HepG2 (cell line): ENCODE measurements around the gene HPCAL1. TPM values are rescaled to one million over a fixed set of nuclear protein-coding genes. Genes with fewer than 3 reads are reported as not detected.

Experiments used
- ATAC-seq: fragments of 200-7000 bp; cut with Tn5 transposase; 3 replicates; pipeline ENCODE4 v1.9.1; 2020; ENCODE audit warnings: mild to moderate bottlenecking, moderate library complexity
- BruUV-seq: library from RNA; stranded (reverse); fragments of 400-500 nt; replicated peaks from 2 replicates; lab custom pipeline; 2021; lab: Mats Ljungman, UMichigan
- CTCF ChIA-PET: fragments of 300-600 bp; formaldehyde crosslinking; extraction: SDS; loops from one replicate; lab custom pipeline; 2021; ENCODE audit warnings: low total read pairs, inconsistent platforms, low intra/inter-chr PET ratio; lab: Yijun Ruan, JAX
- POLR2A ChIA-PET: fragments of 350-600 bp; sonication (Branson Sonifier 250); formaldehyde crosslinking; loops from one replicate; lab custom pipeline; 2020; ENCODE audit warnings: antibody characterized with exemption, inconsistent platforms; lab: Yijun Ruan, JAX
- DNase-seq: peaks from one replicate; pipeline ENCODE4 v3.0.0-alpha.2; 2015; ENCODE audit warnings: low spot score
- FAIRE-seq: peaks from 3 replicates; lab custom pipeline; 2011; peaks lifted over from hg19 to GRCh38; lab: Jason Lieb, UNC
- H2AFZ ChIP-seq: one replicate; pipeline ENCODE4 v1.6.1; 2011; ENCODE audit warnings: low read length, inconsistent platforms
- H3K27ac ChIP-seq: fragments of 300-600 bp; 3 replicates; pipeline ENCODE4 v1.8.0; 2011; ENCODE audit warnings: mixed run types, mild to moderate bottlenecking, mixed read lengths, low read length, inconsistent platforms; ENCODE audit not compliant: insufficient read depth; ENCODE audit errors: extremely low read length
- H3K27me3 ChIP-seq, 2 experiments: fragments of 200-600 bp in 1 of 2; 2 replicates in 1 of 2; 3 replicates in 1 of 2; pipeline versions ENCODE4 v1.6.0 to v1.8.0; 2011; ENCODE audit warnings: low read length in 2 of 2, mild to moderate bottlenecking in 2 of 2, moderate library complexity in 2 of 2, inconsistent platforms in 1 of 2; ENCODE audit not compliant: insufficient read depth in 2 of 2, control insufficient read depth in 1 of 2
- H3K36me3 ChIP-seq, 2 experiments: fragments of 200-600 bp in 1 of 2; replicated peaks in 1 of 2; 2 replicates in 1 of 2; 3 replicates in 1 of 2; pipeline versions ENCODE4 v1.5.1 to v1.8.0; 2011; ENCODE audit warnings: low read length in 2 of 2, inconsistent platforms in 1 of 2; ENCODE audit not compliant: insufficient read depth in 2 of 2, control insufficient read depth in 1 of 2
- H3K4me1 ChIP-seq: 2 replicates; pipeline ENCODE4 v1.5.1; 2012; ENCODE audit warnings: low read length, inconsistent platforms; ENCODE audit not compliant: insufficient read depth
- H3K4me2 ChIP-seq: 2 replicates; pipeline ENCODE4 v1.6.0; 2011; ENCODE audit warnings: low read depth, low read length, inconsistent platforms
- H3K4me3 ChIP-seq, 3 experiments: fragments of 200-600 bp in 1 of 3; sonication (generic), shearing (Covaris generic) in 1 of 3; replicated peaks in 1 of 3; 2 replicates each; pipeline ENCODE4 v1.5.1; 2011 to 2016; ENCODE audit warnings: low read length in 3 of 3, inconsistent platforms in 2 of 3, low read depth in 2 of 3, mild to moderate bottlenecking in 2 of 3, control low read depth in 1 of 3, mixed read lengths in 1 of 3; ENCODE audit not compliant: insufficient read depth in 1 of 3
- H3K79me2 ChIP-seq: one replicate; pipeline ENCODE4 v1.6.1; 2011; ENCODE audit warnings: low read length, inconsistent platforms; ENCODE audit not compliant: insufficient read depth
- H3K9ac ChIP-seq: 2 replicates; pipeline ENCODE4 v1.6.0; 2011; ENCODE audit warnings: mild to moderate bottlenecking, low read depth, low read length, inconsistent platforms; ENCODE audit not compliant: insufficient read depth
- H3K9me3 ChIP-seq: 2 replicates; pipeline ENCODE4 v1.5.1; 2012; ENCODE audit warnings: mild to moderate bottlenecking, low read length
- H4K20me1 ChIP-seq: 2 replicates; pipeline ENCODE4 v1.6.0; 2011; ENCODE audit warnings: inconsistent platforms, mild to moderate bottlenecking, low read length, moderate library complexity; ENCODE audit not compliant: insufficient read depth
- HES4 ChIP-seq: sonication (generic); formaldehyde crosslinking; IDR thresholded peaks from 2 replicates; pipeline ENCODE4 v1.9.0; 2021; ENCODE audit warnings: mild to moderate bottlenecking, missing genetic modification reagents, borderline replicate concordance
- SIX4 ChIP-seq: sonication (generic); formaldehyde crosslinking; IDR thresholded peaks from 2 replicates; pipeline ENCODE4 v1.4.0; 2020; ENCODE audit warnings: missing genetic modification reagents
- ZBTB20 ChIP-seq: sonication (generic); formaldehyde crosslinking; IDR thresholded peaks from 2 replicates; pipeline ENCODE4 v1.8.1; 2023; ENCODE audit warnings: missing genetic modification reagents, low read depth, mild to moderate bottlenecking, borderline replicate concordance
- ZFYVE20 ChIP-seq: sonication (generic); formaldehyde crosslinking; IDR thresholded peaks from 2 replicates; pipeline ENCODE4 v1.8.0; 2023; ENCODE audit warnings: low read depth, mild to moderate bottlenecking, moderate library complexity, missing genetic modification reagents, borderline replicate concordance
- ZNF143 ChIP-seq: sonication (generic); formaldehyde crosslinking; IDR thresholded peaks from 2 replicates; pipeline ENCODE4 v1.4.0; 2020; ENCODE audit warnings: missing genetic modification reagents
- ZNF160 ChIP-seq: sonication (generic); formaldehyde crosslinking; IDR thresholded peaks from 2 replicates; pipeline ENCODE4 v1.8.0; 2022; ENCODE audit warnings: mild to moderate bottlenecking, inconsistent platforms, missing genetic modification reagents
- ZNF24 ChIP-seq: fragments of 450-650 bp; IDR thresholded peaks from 2 replicates; pipeline ENCODE4 v1.6.1; 2017; ENCODE audit warnings: antibody characterized with exemption, mild to moderate bottlenecking
- ZNF329 ChIP-seq: sonication (generic); formaldehyde crosslinking; IDR thresholded peaks from 2 replicates; pipeline ENCODE4 v1.9.0; 2021; ENCODE audit warnings: low read depth, mild to moderate bottlenecking, missing genetic modification reagents
- ZNF468 ChIP-seq: sonication (generic); formaldehyde crosslinking; IDR thresholded peaks from 2 replicates; pipeline ENCODE4 v1.8.0; 2022; ENCODE audit warnings: mild to moderate bottlenecking, moderate library complexity, missing genetic modification reagents
- ZNF713 ChIP-seq: sonication (generic); formaldehyde crosslinking; IDR thresholded peaks from 2 replicates; pipeline ENCODE4 v1.4.0; 2020; ENCODE audit warnings: mild to moderate bottlenecking, missing genetic modification reagents
- ZNF737 ChIP-seq: sonication (generic); formaldehyde crosslinking; IDR thresholded peaks from 2 replicates; pipeline ENCODE4 v1.5.0; 2020; ENCODE audit warnings: missing genetic modification reagents, mild to moderate bottlenecking, borderline replicate concordance
- WGBS: methylation state at CpG from one replicate; pipeline ENCODE4 v1.1.6; 2017; ENCODE audit warnings: low lambda C conversion rate; 5-methylcytosine and 5-hydroxymethylcytosine counted together
- in situ Hi-C: cut with HindIII; loops from 2 replicates; pipeline ENCODE4 v1.10.0; 2017; ENCODE audit warnings: low pct_unique_long_range_greater_than_20kb; ENCODE audit not compliant: extremely low pct_ligation_motif_present
- intact Hi-C: fragments of 100-400 bp; cut with micrococcal nuclease; formaldehyde crosslinking; loops from one replicate; pipeline ENCODE4 v1.10.0; 2022; ENCODE audit not compliant: unreplicated experiment
- polyA plus RNA-seq, 8 experiments: library from polyadenylated mRNA; depleted of rRNA in 3 of 8; stranded (reverse) in 7 of 8; unstranded in 1 of 8; fragments of >200 nt; fragmentation: Illumina TruSeq in 4 of 8; extraction: Trizol in 4 of 8; gene quantifications; 2 replicates each; pipeline versions ENCODE4 v1.2.1 to v1.2.3, GENCODE V29; 2011 to 2016; ENCODE audit warnings: low read depth in 4 of 8, missing spikeins in 1 of 8, mixed read lengths in 1 of 8; ENCODE audit not compliant: insufficient read depth in 1 of 8
- total RNA-seq, 5 experiments: library from RNA; depleted of rRNA; stranded (reverse); fragments of >200 nt; fragmentation: Illumina TruSeq; extraction: Trizol; gene quantifications; 2 replicates each; pipeline ENCODE4 v1.2.3, GENCODE V29; 2016; ENCODE audit warnings: low read depth in 1 of 5

The HPCAL1 gene
- total and polyA plus RNA-seq, 2 of the 13 experiments (the other 11 are each of a cell fraction or from before 2014, with no cell fraction given), result 29.5 to 29.9 TPM

- Histone ChIP-seq H3K27ac (no peak overlapping the region), H3K9me3 (peaks cover 3% of the 10 kb centered on the region; the same call in 1 of the 2 replicates), H3K4me1 (peaks cover 37% of the 10 kb centered on the region), H3K4me2 (no peak overlapping the region), H3K36me3 (no peaks in the 10 kb centered on the region), H2AFZ (no peak overlapping the region), H3K4me3 (no peak overlapping the region)
- CTCF ChIA-PET, result no interaction called here
- WGBS, result 78% methylated on average over 6 of the region's 6 CpGs
- in situ Hi-C loops (no loop called here), intact Hi-C loops (no loop called here)
- no peak for FAIRE-seq
- no peak for TF ChIP-seq ZNF160
- TF ChIP-seq ZBTB20 (CRISPR knock-in tag), result no peak
- no peak for TF ChIP-seq ZNF143 (CRISPR knock-in tag)
- TF ChIP-seq ZFYVE20 (CRISPR knock-in tag), result no peak
- TF ChIP-seq ZNF329, result no peak
- no peak for TF ChIP-seq SIX4 (CRISPR knock-in tag)
- TF ChIP-seq ZNF713 (CRISPR knock-in tag), result no peak
- TF ChIP-seq ZNF24, result no peak
- TF ChIP-seq ZNF737 (CRISPR knock-in tag), result no peak
- no peak for TF ChIP-seq HES4 (CRISPR knock-in tag)
- no peak for TF ChIP-seq ZNF468 (CRISPR knock-in tag)
- TF ChIP-seq, all 625 proteins: peak for 0
- Histone ChIP-seq H3K27me3 (no peaks in the 10 kb centered on the region), H3K79me2 (no peaks in the 10 kb centered on the region), H4K20me1 (no peaks in the 10 kb centered on the region), H3K9ac (no peak overlapping the region)
- ATAC-seq (no peak), DNase-seq (no peak)
- POLR2A ChIA-PET, result interaction anchor here (1.5 kb wide), 1 partner anchor 10 kb away, joined by 4 read pairs; no protein-coding TSS in a partner anchor
- BruUV-seq, result no TSS peak
These were observed 14.1 kb upstream of the HPCAL1 start for GRCh38 chr2:10288606-10289005.
